HCT116 (cell line): ENCODE data around the gene CFAP410.

Experiments used
- CEBPB ChIP-seq: IDR thresholded peaks from 2 replicates; pipeline ENCODE4 v1.6.1; 2012; ENCODE audit warnings: low read depth
- CTCF ChIP-seq, 3 experiments: fragments of 200-600 bp in 1 of 3; sonication (generic) in 1 of 3; IDR thresholded peaks in 2 of 3; conservative IDR thresholded peaks in 1 of 3; 2 replicates each; pipeline ENCODE4 v1.5.1; 2012 to 2017; ENCODE audit warnings: low read depth in 2 of 3, low read length in 2 of 3, antibody characterized with exemption in 1 of 3, borderline replicate concordance in 1 of 3, control low read depth in 1 of 3, mild to moderate bottlenecking in 1 of 3, mixed read lengths in 1 of 3, mixed run types in 1 of 3, moderate library complexity in 1 of 3; ENCODE audit not compliant: insufficient read depth in 1 of 3
- EZH2 ChIP-seq: fragments of 200-600 bp; sonication (generic); IDR thresholded peaks from 2 replicates; pipeline ENCODE4 v1.6.1; 2017; ENCODE audit warnings: antibody characterized with exemption, mixed run types
- POLR2A ChIP-seq: IDR thresholded peaks from 2 replicates; pipeline ENCODE4 v1.7.0; 2011; ENCODE audit warnings: borderline replicate concordance; ENCODE audit not compliant: insufficient read depth, insufficient read length; ENCODE audit errors: extremely low read depth
- POLR2AphosphoS5 ChIP-seq: IDR thresholded peaks from 2 replicates; pipeline ENCODE4 v1.6.1; 2011; ENCODE audit warnings: mild to moderate bottlenecking, low read depth, low read length, moderate library complexity
- RAD21 ChIP-seq: IDR thresholded peaks from 2 replicates; pipeline ENCODE4 v1.6.1; 2012; ENCODE audit warnings: low read depth, mild to moderate bottlenecking
- TCF7L2 ChIP-seq: IDR thresholded peaks from 2 replicates; pipeline ENCODE4 v1.7.0; 2011; ENCODE audit warnings: borderline replicate concordance, inconsistent platforms; ENCODE audit not compliant: insufficient read depth, insufficient read length; ENCODE audit errors: extremely low read depth
- YY1 ChIP-seq: IDR thresholded peaks from 2 replicates; pipeline ENCODE4 v1.6.1; 2011; ENCODE audit warnings: low read length, low read depth, moderate library complexity, mild to moderate bottlenecking; ENCODE audit not compliant: insufficient replicate concordance; ENCODE audit errors: extremely low read depth

GRCh38 chr21:44365967-44366585 lies 26.9 kb upstream of the CFAP410 start:
- TF ChIP-seq CTCF (IDR thresholded peaks at IDR 0.05 in 2 of 3, conservative IDR thresholded peaks at IDR 0.05 in 1 of 3; ENCODE audit: borderline replicate concordance in 1 of 3, insufficient read depth in 1 of 3, low read depth in 2 of 3, low read length in 2 of 3) (no peak), RAD21 (no peak), YY1 (no peak), EZH2 (no peak), POLR2AphosphoS5 (no peak), POLR2A (no peak), CEBPB (no peak), TCF7L2 (no peak)
